B cell (primary cell): Measurements from ENCODE around the gene CPNE5. TPM values are rescaled to one million over a fixed set of nuclear protein-coding genes. Genes with fewer than 3 reads are reported as not detected.
"Not testable (repeated sequence)": the region's sequence is repeated elsewhere in the genome, so short reads cannot be mapped to it uniquely, and the experiment has no call there.

Experiments
- ATAC-seq: fragments of 200-7000 bp; cut with Tn5 transposase; one replicate; pipeline ENCODE4 v1.10.0; 2021; ENCODE audit warnings: low read depth, mild to moderate bottlenecking, moderate number of reproducible peaks, moderate library complexity
- CTCF ChIA-PET: fragments of 350-600 bp; sonication (Branson Sonifier 250); formaldehyde crosslinking; loops from one replicate; lab custom pipeline; 2021; ENCODE audit warnings: antibody characterized with exemption, inconsistent platforms; lab: Charles Lee
- POLR2A ChIA-PET: fragments of 350-600 bp; sonication (Branson Sonifier 250); formaldehyde crosslinking; loops from one replicate; lab custom pipeline; 2021; ENCODE audit warnings: antibody characterized with exemption; lab: Charles Lee
- DNase-seq: peaks from one replicate; pipeline ENCODE4 v3.0.0; 2013
- H2AFZ ChIP-seq: 2 replicates; pipeline ENCODE4 v1.6.1; 2012; ENCODE audit warnings: mild to moderate bottlenecking, low read depth, low read length; ENCODE audit not compliant: insufficient read depth, poor library complexity, severe bottlenecking
- H3K27ac ChIP-seq, 2 donors: 1 replicate in 1 of 2; 2 replicates in 1 of 2; pipeline ENCODE4 v1.5.1; 2012 to 2013; ENCODE audit warnings: low read length in 2 of 2, mild to moderate bottlenecking in 2 of 2, moderate library complexity in 1 of 2
- H3K27me3 ChIP-seq, 4 experiments: fragments of 200-600 bp in 1 of 4; sonication (generic) in 1 of 4; replicated peaks in 1 of 4; 1 replicate in 2 of 4; 2 replicates in 2 of 4; pipeline versions ENCODE4 v1.6.1 to v1.7.0; 2013 to 2016; ENCODE audit warnings: low read length in 3 of 4, mild to moderate bottlenecking in 2 of 4, mixed read lengths in 1 of 4, moderate library complexity in 1 of 4; ENCODE audit not compliant: insufficient read depth in 4 of 4, control insufficient read depth in 3 of 4; ENCODE audit errors: control extremely low read depth in 1 of 4
- H3K36me3 ChIP-seq, 2 experiments: replicated peaks in 1 of 2; 1 replicate in 1 of 2; 2 replicates in 1 of 2; pipeline versions ENCODE4 v1.6.1 to v1.7.1; 2013; ENCODE audit warnings: low read length in 1 of 2; ENCODE audit not compliant: insufficient read depth in 2 of 2, control insufficient read depth in 1 of 2; ENCODE audit errors: control extremely low read depth in 1 of 2, extremely low read depth in 1 of 2
- H3K4me1 ChIP-seq, 2 donors: fragments of 200-600 bp in 1 of 2; sonication (generic) in 1 of 2; 1 replicate in 1 of 2; 2 replicates in 1 of 2; pipeline versions ENCODE4 v1.5.1 to v1.6.1; 2013 to 2017; ENCODE audit warnings: low read length in 2 of 2; ENCODE audit not compliant: control insufficient read depth in 2 of 2, insufficient read depth in 2 of 2
- H3K4me2 ChIP-seq: replicated peaks from 2 replicates; pipeline ENCODE3; 2012; ENCODE audit warnings: mild to moderate bottlenecking, low read depth, low read length; ENCODE audit not compliant: poor library complexity, severe bottlenecking
- H3K4me3 ChIP-seq, 5 experiments: fragments of 200-600 bp in 1 of 5; sonication (generic) in 1 of 5; 1 replicate in 3 of 5; 2 replicates in 2 of 5; pipeline versions ENCODE4 v1.5.1 to v1.7.0; 2011 to 2016; ENCODE audit warnings: low read length in 4 of 5, mild to moderate bottlenecking in 4 of 5, low read depth in 2 of 5, control low read depth in 1 of 5, moderate library complexity in 1 of 5; ENCODE audit not compliant: insufficient read depth in 1 of 5; ENCODE audit errors: control extremely low read depth in 1 of 5, extremely low read depth in 1 of 5
- H3K79me2 ChIP-seq: fragments of 200-600 bp; sonication (generic); one replicate; pipeline ENCODE4 v1.6.0; 2016; ENCODE audit warnings: low read length; ENCODE audit not compliant: control insufficient read depth, insufficient read depth
- H3K9ac ChIP-seq: fragments of 200-600 bp; sonication (generic); 2 replicates; pipeline ENCODE4 v1.6.1; 2017; ENCODE audit warnings: mild to moderate bottlenecking, low read length, moderate library complexity
- H3K9me3 ChIP-seq, 3 donors: one replicate each; pipeline versions ENCODE4 v1.6.1 to v1.7.1; 2013; ENCODE audit warnings: low read length in 2 of 3; ENCODE audit not compliant: control insufficient read depth in 2 of 3, insufficient read depth in 1 of 3; ENCODE audit errors: control extremely low read depth in 1 of 3
- H4K20me1 ChIP-seq: 2 replicates; pipeline ENCODE4 v1.6.0; 2012; ENCODE audit warnings: mild to moderate bottlenecking, low read length; ENCODE audit not compliant: insufficient read depth, control insufficient read depth, poor library complexity, severe bottlenecking
- H3K27ac Mint-ChIP-seq: one replicate; pipeline ENCODE4 v1.8.0; 2021; ENCODE audit warnings: mixed read lengths
- H3K27me3 Mint-ChIP-seq: one replicate; pipeline ENCODE4 v1.8.0; 2021; ENCODE audit warnings: mixed read lengths
- H3K4me1 Mint-ChIP-seq: one replicate; pipeline ENCODE4 v1.8.0; 2021; ENCODE audit warnings: mixed read lengths
- H3K4me3 Mint-ChIP-seq: one replicate; pipeline ENCODE4 v1.8.0; 2021; ENCODE audit warnings: mixed read lengths
- H3K9me3 Mint-ChIP-seq: one replicate; pipeline ENCODE4 v1.8.0; 2022; ENCODE audit warnings: mixed read lengths; ENCODE audit not compliant: insufficient read depth
- EZH2 ChIP-seq: IDR thresholded peaks from 2 replicates; pipeline ENCODE4 v1.6.1; 2012; ENCODE audit warnings: borderline replicate concordance, low read depth, mild to moderate bottlenecking, moderate library complexity, low read length; ENCODE audit not compliant: insufficient read depth, poor library complexity, severe bottlenecking
- WGBS: methylation state at CpG from one replicate; pipeline ENCODE4 v1.1.5; 2013; ENCODE audit warnings: missing lambda C conversion rate; ENCODE audit not compliant: insufficient coverage; 5-methylcytosine and 5-hydroxymethylcytosine counted together
- intact Hi-C: fragments of 100-400 bp; cut with micrococcal nuclease; formaldehyde crosslinking; loops from one replicate; pipeline ENCODE4 v1.10.0; 2022
- polyA plus RNA-seq: library from polyadenylated mRNA; depleted of rRNA; stranded (reverse); fragments of >200 nt; gene quantifications from 2 replicates; pipeline ENCODE4 v1.2.3, GENCODE V29; 2012
- total RNA-seq, 2 donors: library from RNA; stranded (reverse); fragments of 120-200 nt in 1 of 2; gene quantifications; 1 replicate in 1 of 2; 2 replicates in 1 of 2; pipeline versions ENCODE4 v1.2.3 to v1.2.4, GENCODE V29; 2013 to 2022
- TF ChIP-seq, protein P1 (sequence below): fragments of 200-600 bp; IDR thresholded peaks from one replicate; pipeline ENCODE4 v1.8.0; 2022; ENCODE audit warnings: antibody characterized with exemption, mild to moderate bottlenecking

Gene CPNE5
- total and polyA plus RNA-seq, 2 donors (not counting 1 experiment from before 2014, with no cell fraction given) = 49.8 to 357 TPM

DNA sequence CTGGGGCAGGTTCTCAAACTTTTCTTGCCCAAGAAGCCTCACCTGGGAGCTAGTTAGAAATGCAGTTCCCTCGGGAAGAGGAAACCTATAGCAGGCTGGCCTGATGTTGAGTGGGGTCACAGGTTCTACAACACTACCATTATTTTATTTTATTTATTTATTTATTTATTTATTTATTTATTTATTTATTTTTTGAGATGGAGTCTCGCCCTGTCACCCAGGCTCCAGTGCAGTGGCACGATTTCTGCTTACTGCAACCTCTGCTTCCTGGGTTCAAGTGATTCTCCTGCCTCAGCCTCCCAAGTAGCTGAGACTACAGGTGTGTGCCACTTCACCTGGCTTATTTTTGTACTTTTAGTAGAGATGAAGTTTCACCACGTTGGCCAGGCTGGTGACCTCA is 115.3 kb downstream of the CPNE5 start:
- H3K27ac ChIP-seq, H3K27ac Mint-ChIP-seq, H3K36me3 ChIP-seq, ATAC-seq, DNase-seq, H3K27me3 Mint-ChIP-seq, H3K9ac ChIP-seq, H3K4me3 ChIP-seq, H3K27me3 ChIP-seq, H2AFZ ChIP-seq, H4K20me1 ChIP-seq, H3K79me2 ChIP-seq, H3K4me3 Mint-ChIP-seq, H3K9me3 Mint-ChIP-seq, POLR2A ChIA-PET: not testable (repeated sequence)
- H3K4me1 Mint-ChIP-seq = peaks cover 61% of the 10 kb centered on the region
- Histone ChIP-seq H3K9me3 (peaks cover 0 to 13% (median 0%) of the 10 kb centered on the region in 3 donors), H3K4me2 (peak overlapping the region; percentile 26), H3K4me1 (peaks cover 57 to 60% of the 10 kb centered on the region in 2 donors)
- intact Hi-C loops = loop anchor here (1.0 to 5.0 kb wide), 2 partner anchors 42 to 101 kb away; no protein-coding TSS in a partner anchor
- CTCF ChIA-PET = interaction anchor here (0.6 to 11.6 kb wide), 20 partner anchors 8 to 1247 kb away, joined by 3 to 88 read pairs (median 4); partner anchors contain the start of gene CDKN1A
- WGBS = 90% methylated on average over 3 of the region's 4 CpGs

DNA sequence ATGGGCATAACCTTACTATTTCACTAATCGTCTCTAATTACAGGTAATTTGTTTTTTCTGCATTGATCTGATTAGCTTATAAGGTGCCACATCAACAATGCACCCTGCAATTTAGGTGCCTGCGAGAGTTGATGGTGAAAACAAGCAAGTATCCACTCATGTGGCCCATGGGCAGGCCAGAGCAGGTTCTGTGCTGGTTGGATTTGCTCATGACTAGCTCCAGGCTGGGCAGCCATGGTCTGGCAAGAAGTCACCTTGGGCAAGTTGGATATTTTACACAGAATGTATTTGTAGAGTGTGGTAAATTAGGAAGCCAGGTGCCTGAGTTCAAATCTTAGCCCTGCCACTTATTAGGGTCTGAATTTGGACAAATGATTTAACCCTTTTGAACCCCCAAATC is 116.4 kb downstream of the CPNE5 start:
- no peaks in the 10 kb centered on the region for H3K36me3 ChIP-seq
- DNase-seq = no peak
- H3K27ac ChIP-seq = no peak overlapping the region
- H3K9me3 ChIP-seq = peaks cover 0 to 13% (median 0%) of the 10 kb centered on the region in 3 donors
- H2AFZ ChIP-seq = no peak overlapping the region
- intact Hi-C loops = loop anchor here (5.0 kb wide), 1 partner anchor 41 kb away; no protein-coding TSS in a partner anchor
- WGBS = no CpG with 5 or more reads among the region's 2 CpGs
- CTCF ChIA-PET = interaction anchor here (1.0 to 11.6 kb wide), 6 partner anchors 10 to 108 kb away, joined by 3 to 88 read pairs (median 13); partner anchors contain the start of gene CDKN1A
- no peak overlapping the region for H3K4me2 ChIP-seq
- TF ChIP-seq, protein P1, sequence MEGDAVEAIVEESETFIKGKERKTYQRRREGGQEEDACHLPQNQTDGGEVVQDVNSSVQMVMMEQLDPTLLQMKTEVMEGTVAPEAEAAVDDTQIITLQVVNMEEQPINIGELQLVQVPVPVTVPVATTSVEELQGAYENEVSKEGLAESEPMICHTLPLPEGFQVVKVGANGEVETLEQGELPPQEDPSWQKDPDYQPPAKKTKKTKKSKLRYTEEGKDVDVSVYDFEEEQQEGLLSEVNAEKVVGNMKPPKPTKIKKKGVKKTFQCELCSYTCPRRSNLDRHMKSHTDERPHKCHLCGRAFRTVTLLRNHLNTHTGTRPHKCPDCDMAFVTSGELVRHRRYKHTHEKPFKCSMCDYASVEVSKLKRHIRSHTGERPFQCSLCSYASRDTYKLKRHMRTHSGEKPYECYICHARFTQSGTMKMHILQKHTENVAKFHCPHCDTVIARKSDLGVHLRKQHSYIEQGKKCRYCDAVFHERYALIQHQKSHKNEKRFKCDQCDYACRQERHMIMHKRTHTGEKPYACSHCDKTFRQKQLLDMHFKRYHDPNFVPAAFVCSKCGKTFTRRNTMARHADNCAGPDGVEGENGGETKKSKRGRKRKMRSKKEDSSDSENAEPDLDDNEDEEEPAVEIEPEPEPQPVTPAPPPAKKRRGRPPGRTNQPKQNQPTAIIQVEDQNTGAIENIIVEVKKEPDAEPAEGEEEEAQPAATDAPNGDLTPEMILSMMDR = no peak
- no peak for TF ChIP-seq EZH2
- H3K9me3 Mint-ChIP-seq = no peaks in the 10 kb centered on the region
- H3K27me3 ChIP-seq = no peaks in the 10 kb centered on the region
- H3K79me2 ChIP-seq = no peaks in the 10 kb centered on the region
- H4K20me1 ChIP-seq = no peaks in the 10 kb centered on the region
- no peak overlapping the region for H3K9ac ChIP-seq
- H3K4me3 Mint-ChIP-seq = no peak overlapping the region
- peaks cover 53 to 56% of the 10 kb centered on the region in 2 donors for H3K4me1 ChIP-seq
- POLR2A ChIA-PET = no interaction called here
- no peak overlapping the region for H3K4me3 ChIP-seq
- H3K27ac Mint-ChIP-seq = no peak overlapping the region
- peaks cover 53% of the 10 kb centered on the region for H3K4me1 Mint-ChIP-seq
- no peaks in the 10 kb centered on the region for H3K27me3 Mint-ChIP-seq
- ATAC-seq = no peak
